Skeletal muscle satellite cell (primary cell): Measurements from ENCODE around the gene FLNB.

Experiments
- H3K27me3 ChIP-seq: 2 replicates; pipeline ENCODE4 v1.7.0; 2013; ENCODE audit warnings: low read length; ENCODE audit not compliant: control insufficient read depth, insufficient read depth
- H3K36me3 ChIP-seq: 2 replicates; pipeline ENCODE4 v1.7.0; 2013; ENCODE audit warnings: mild to moderate bottlenecking, control low read depth, low read length; ENCODE audit not compliant: insufficient read depth
- H3K4me1 ChIP-seq: 2 replicates; pipeline ENCODE4 v1.7.0; 2013; ENCODE audit warnings: low read length; ENCODE audit not compliant: control insufficient read depth, insufficient read depth
- H3K4me2 ChIP-seq: 2 replicates; pipeline ENCODE4 v1.7.0; 2013; ENCODE audit warnings: mild to moderate bottlenecking, low read length
- H3K4me3 ChIP-seq: 2 replicates; pipeline ENCODE4 v1.7.0; 2013; ENCODE audit warnings: low read length
- H3K9ac ChIP-seq: 2 replicates; pipeline ENCODE4 v1.7.0; 2013; ENCODE audit warnings: mild to moderate bottlenecking, low read depth, low read length, moderate library complexity
- H3K9me3 ChIP-seq: replicated peaks from 2 replicates; pipeline ENCODE4 v1.7.0; 2013; ENCODE audit warnings: mild to moderate bottlenecking, control low read depth, low read length

FLNB gene

DNA sequence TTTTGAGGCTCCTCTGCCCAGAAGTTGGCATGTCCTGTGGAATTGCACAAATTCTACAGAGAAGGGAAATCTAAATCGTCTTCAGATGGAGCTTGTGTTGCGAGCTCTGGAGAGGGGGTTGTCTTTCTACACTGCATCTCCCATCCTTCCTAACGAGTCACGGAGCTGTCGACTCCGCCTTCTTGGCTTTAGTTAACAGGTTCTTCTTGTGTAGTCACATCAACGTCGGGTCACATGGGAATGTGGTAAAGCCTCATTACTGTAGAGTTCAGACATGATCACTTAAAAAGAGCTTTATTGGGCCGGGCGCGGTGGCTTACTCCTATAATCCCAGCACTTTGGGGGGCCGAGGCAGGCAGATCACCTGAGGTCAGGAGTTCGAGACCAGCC lies 142.6 kb downstream of the FLNB start:
- Histone ChIP-seq H3K9ac (no peak overlapping the region), H3K4me2 (no peak overlapping the region), H3K27me3 (no peaks in the 10 kb centered on the region), H3K4me1 (no peaks in the 10 kb centered on the region), H3K9me3 (no peaks in the 10 kb centered on the region), H3K4me3 (no peak overlapping the region), H3K36me3 (peaks cover 42% of the 10 kb centered on the region)

DNA sequence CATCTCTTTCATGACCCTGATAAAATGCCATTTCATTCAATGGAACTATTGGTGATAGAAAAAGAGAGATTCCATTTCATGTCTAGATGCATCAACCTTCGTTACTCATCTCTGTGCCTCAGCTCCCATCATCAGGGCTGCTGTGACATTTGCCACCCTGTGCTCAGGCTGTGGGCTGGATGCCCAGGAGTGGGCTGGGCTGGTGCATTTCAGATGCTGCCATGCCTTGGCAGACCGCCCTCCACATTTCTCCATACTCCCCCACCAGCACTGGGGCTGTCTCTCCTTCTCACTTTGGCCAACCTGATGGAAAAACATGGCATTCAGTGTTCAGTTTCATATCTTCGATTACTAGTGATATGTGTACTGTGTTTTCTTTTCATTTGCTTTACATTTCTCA lies 143.4 kb downstream of the FLNB start:
- no peak overlapping the region for H3K4me3 ChIP-seq
- no peak overlapping the region for H3K9ac ChIP-seq
- no peaks in the 10 kb centered on the region for H3K27me3 ChIP-seq
- no peaks in the 10 kb centered on the region for H3K9me3 ChIP-seq
- H3K36me3 ChIP-seq = peaks cover 48% of the 10 kb centered on the region
- no peak overlapping the region for H3K4me2 ChIP-seq
- no peaks in the 10 kb centered on the region for H3K4me1 ChIP-seq

DNA sequence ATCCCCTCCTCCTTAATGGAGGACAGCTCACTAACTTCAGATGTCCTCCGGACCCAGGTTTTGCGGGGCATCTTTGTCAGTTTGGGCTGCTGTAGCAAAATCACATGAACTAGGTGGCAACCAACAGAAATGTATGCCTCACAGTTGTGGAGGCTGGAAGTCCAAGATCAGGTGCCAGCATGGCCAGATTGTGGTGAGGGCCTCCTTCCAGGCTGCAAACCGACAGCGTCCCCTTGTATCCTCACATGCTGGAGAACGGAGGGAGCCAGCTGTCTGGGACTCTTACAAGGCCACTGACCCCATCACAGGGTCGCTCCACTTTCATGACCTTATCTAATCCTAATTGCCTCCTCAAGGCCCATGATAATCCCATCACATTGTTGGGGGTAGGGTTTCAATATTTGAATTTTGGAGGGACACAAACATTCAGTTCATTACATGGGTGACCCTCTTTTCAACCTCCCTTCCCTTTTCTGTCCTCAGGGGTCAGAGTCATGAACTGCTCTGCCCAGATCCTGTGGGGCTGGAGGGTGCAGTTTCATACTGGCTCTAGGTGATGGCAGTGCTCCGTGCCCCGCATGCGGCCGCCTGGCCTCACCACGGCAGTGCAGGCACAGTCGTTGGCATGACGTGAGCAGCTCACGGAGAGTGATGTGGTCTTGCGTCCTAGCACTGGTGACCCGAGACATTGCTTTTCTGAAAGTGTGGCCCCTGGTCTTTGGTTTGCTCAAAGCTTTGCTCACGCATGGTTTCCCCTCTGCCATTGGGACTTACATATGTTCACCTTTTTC lies 144.2 kb downstream of the FLNB start:
- H3K9me3 ChIP-seq = no peaks in the 10 kb centered on the region
- H3K4me1 ChIP-seq = no peaks in the 10 kb centered on the region
- no peak overlapping the region for H3K9ac ChIP-seq
- no peak overlapping the region for H3K4me3 ChIP-seq
- no peaks in the 10 kb centered on the region for H3K27me3 ChIP-seq
- no peak overlapping the region for H3K4me2 ChIP-seq
- peaks cover 44% of the 10 kb centered on the region for H3K36me3 ChIP-seq

DNA sequence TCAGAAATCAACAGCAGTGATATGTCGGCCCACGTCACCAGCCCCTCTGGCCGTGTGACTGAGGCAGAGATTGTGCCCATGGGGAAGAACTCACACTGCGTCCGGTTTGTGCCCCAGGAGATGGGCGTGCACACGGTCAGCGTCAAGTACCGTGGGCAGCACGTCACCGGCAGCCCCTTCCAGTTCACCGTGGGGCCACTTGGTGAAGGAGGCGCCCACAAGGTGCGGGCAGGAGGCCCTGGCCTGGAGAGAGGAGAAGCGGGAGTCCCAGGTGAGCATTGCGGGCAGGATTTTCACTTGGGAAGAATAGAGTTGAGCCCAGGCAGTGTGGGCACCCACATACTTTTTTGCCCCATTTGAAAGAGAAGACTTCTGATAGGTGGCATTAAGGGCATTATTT lies 145.1 kb downstream of the FLNB start:
- no peaks in the 10 kb centered on the region for H3K4me1 ChIP-seq
- no peaks in the 10 kb centered on the region for H3K27me3 ChIP-seq
- H3K9ac ChIP-seq = no peak overlapping the region
- H3K9me3 ChIP-seq = no peaks in the 10 kb centered on the region
- H3K4me2 ChIP-seq = no peak overlapping the region
- peaks cover 39% of the 10 kb centered on the region for H3K36me3 ChIP-seq
- no peak overlapping the region for H3K4me3 ChIP-seq

DNA sequence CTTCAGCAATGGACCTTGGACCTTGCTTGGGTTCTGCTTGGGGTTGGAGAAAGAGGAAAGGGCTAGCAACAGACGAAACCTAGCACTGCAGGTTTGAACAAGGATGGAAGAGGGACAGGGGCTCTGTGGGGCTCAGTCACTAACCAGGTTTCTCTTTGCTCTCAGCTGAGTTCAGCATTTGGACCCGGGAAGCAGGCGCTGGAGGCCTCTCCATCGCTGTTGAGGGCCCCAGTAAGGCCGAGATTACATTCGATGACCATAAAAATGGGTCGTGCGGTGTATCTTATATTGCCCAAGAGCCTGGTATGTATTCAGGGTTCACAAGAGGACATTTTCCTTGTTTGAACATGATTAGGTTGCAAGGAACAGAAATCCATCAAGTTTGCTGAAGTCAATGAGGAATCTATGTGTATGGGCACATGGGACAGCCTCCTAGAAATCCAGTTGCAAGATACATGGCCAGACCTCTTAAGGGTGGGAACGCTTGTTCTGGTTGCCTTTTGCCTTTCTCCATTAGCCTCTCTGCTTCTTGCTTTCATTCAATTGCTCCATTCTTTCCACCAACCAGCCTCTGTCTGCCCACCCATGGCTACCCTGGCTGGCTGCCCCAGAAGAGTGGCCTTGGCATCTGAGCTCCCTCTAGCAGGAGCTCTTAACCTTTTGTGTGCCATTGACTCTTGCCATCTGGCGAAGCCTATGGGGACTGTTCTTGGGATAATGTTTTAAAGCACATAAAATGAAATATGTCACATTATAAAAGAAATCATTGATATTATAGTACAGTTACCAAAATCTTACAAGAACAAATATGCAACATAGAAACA lies 146.6 kb downstream of the FLNB start:
- Histone ChIP-seq H3K9ac (no peak overlapping the region), H3K4me1 (no peaks in the 10 kb centered on the region), H3K4me3 (no peak overlapping the region), H3K36me3 (peaks cover 30% of the 10 kb centered on the region), H3K9me3 (no peaks in the 10 kb centered on the region), H3K4me2 (no peak overlapping the region), H3K27me3 (no peaks in the 10 kb centered on the region)

DNA sequence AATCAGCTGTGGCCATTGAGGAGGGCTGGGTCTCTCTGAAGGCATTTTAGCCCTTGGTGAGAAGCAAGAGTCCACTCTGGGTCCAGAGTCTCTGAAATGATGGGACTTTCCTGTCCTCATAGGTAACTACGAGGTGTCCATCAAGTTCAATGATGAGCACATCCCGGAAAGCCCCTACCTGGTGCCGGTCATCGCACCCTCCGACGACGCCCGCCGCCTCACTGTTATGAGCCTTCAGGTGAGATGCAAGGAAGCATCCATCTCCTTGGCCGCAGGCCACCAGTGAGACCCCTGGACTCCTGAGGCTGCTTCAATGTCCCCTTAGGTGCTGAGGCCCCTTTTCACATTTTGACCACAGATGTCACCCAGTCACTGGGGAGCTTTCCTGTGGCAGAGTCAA lies 147.6 kb downstream of the FLNB start:
- no peaks in the 10 kb centered on the region for H3K27me3 ChIP-seq
- H3K9ac ChIP-seq = no peak overlapping the region
- no peak overlapping the region for H3K4me3 ChIP-seq
- H3K4me2 ChIP-seq = no peak overlapping the region
- H3K4me1 ChIP-seq = no peaks in the 10 kb centered on the region
- no peaks in the 10 kb centered on the region for H3K9me3 ChIP-seq
- H3K36me3 ChIP-seq = peaks cover 28% of the 10 kb centered on the region

DNA sequence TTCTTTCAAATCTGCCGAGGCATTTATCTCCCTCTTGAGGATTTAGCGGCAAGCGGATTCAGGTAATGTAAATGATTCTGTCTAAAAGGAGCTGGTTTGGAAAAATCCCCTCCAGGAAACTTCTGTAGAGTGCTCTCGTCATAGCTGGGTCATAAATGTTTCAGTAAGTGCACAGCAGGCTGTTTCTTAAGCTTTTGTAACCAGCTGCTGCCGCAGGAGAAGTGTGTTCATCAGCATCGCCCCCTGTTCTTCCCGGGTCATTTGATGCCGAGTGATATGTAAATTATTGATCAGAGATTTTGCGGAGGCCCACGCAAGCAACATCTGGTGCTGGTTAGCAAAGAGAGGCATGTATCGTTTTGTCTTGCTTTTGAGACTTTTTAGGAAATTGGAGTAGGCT lies 149.5 kb downstream of the FLNB start:
- Histone ChIP-seq H3K9me3 (no peaks in the 10 kb centered on the region), H3K4me2 (no peak overlapping the region), H3K9ac (no peak overlapping the region), H3K4me1 (peaks cover 10% of the 10 kb centered on the region), H3K4me3 (no peak overlapping the region), H3K36me3 (peaks cover 23% of the 10 kb centered on the region), H3K27me3 (no peaks in the 10 kb centered on the region)

DNA sequence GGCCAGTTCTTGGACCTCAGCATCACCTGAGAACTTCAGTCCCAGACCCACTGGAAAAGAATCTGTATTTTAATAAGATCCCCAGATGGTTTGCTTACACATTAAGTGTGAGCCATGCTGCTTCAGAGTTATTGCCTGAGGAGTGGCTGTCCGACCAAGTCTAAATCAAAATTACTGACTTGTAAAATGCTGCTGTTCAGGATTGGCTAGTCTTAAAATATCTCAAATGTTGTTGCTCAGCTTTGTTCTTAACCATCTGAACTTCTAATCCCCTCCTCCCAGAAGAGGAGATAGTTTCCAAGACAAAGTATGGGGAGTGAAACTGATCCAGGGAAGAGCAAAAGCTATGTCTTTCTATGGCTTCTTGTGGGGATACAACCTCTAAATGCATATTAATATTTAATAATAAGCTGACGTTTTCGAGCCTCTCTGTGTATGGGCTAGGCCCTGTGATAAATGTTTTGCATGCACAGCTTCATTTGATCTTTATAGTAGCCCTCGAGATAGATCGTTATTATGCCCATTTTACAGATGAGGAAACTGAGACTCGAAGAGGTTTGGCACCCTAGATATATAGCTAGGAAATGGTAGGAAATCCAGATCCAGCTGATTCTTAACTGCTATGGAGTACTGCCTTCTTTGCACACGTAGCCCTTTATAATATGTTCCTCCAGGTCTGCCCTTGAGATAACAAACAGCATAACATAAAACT lies 150.4 kb downstream of the FLNB start:
- peaks cover 19% of the 10 kb centered on the region for H3K4me1 ChIP-seq
- no peaks in the 10 kb centered on the region for H3K9me3 ChIP-seq
- peaks cover 15% of the 10 kb centered on the region for H3K36me3 ChIP-seq
- no peak overlapping the region for H3K4me3 ChIP-seq
- no peak overlapping the region for H3K9ac ChIP-seq
- H3K4me2 ChIP-seq = no peak overlapping the region
- no peaks in the 10 kb centered on the region for H3K27me3 ChIP-seq

DNA sequence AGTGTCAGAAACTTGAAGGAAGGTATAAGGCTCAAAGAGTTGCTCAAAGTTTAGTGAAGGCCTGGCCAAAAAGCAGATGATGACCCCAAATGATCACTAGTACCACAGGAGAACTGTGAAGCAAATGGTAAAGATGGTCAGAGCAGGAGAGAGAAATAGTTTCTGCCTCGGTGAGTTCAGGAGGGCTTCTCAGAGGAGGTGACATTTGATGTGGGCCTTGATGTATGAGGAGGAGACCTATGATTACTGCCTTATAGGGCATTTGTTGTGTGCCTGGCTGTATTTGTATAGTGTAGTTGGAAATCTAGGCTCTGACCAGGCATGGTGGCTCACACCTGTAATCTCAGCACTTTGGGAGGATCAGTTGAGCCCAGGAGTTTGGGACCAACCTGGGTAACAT lies 152.2 kb downstream of the FLNB start:
- Histone ChIP-seq H3K4me3 (no peak overlapping the region), H3K36me3 (peaks cover 18% of the 10 kb centered on the region), H3K9ac (no peak overlapping the region)

DNA sequence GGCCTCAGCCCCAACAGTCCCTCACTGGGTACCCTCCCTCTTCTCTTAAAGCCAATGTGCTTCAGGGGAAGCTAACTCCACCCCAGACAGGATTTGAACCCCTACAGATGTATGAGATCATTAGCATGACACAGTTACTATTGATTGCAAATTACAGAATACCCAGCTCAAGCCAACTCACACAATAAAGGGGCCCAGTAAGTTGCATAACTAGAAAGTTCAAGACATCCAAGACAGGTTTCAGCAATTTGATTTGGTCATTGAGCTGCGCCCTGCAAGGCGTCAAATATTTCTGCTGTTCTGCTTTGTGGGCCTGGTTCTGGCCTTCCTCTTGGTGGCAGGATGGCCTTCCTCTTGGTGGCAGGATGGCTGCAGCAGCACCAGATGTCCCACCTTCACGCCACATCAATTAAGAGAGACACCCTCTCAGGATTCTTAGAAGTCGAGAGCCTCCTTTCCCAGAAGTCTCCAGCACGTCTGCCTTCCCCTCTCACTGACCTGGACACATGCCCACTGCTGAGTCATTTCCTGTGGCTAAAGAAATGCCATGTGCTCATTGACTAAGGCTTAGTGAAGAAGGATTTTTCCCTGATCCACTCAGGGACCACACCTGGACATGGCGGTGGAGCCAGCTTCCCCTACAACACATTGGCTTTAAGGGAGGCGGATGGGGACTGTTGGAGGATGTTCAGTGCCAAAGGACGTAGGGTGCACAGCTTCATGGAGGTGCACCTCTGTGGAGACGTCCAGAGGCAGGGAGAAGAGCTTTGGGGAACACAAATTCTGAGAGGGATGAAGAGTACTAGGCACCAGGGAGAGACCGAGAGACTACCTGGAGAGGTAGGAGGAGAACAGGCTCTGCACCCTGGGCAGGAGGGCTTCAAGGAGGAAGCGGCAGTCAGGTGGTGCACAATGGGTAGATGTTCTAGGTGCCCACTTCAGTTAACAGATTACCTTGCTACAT lies 153.5 kb downstream of the FLNB start:
- Histone ChIP-seq H3K4me3 (no peak overlapping the region), H3K36me3 (peaks cover 7% of the 10 kb centered on the region), H3K27me3 (no peaks in the 10 kb centered on the region), H3K4me1 (peaks cover 42% of the 10 kb centered on the region), H3K9ac (no peak overlapping the region), H3K4me2 (no peak overlapping the region), H3K9me3 (no peaks in the 10 kb centered on the region)

More for the DNA sequence above, 152.2 kb downstream of the FLNB start:
- no peaks in the 10 kb centered on the region for H3K27me3 ChIP-seq
- no peaks in the 10 kb centered on the region for H3K9me3 ChIP-seq
- no peak overlapping the region for H3K4me2 ChIP-seq
- peaks cover 37% of the 10 kb centered on the region for H3K4me1 ChIP-seq
